GM11168 (cell line): Measurements from ENCODE around the gene OSBPL10.
"Not testable (repeated sequence)": the region's sequence is repeated elsewhere in the genome, so short reads cannot be mapped to it uniquely, and the experiment has no call there.

Experiments used
- in situ Hi-C: fragments of 300-500 bp; cut with MboI; formaldehyde crosslinking; loops from one replicate; pipeline ENCODE4 v1.12.0; 2022; ENCODE audit warnings: low sequenced_read_pairs; ENCODE audit not compliant: unreplicated experiment

OSBPL10 gene

GRCh38 chr3:31785734-31786133, 195.3 kb downstream of the OSBPL10 start:
- in situ Hi-C loops = no loop called here

GRCh38 chr3:31785286-31785685, 195.8 kb downstream of the OSBPL10 start:
- in situ Hi-C loops = no loop called here

GRCh38 chr3:31783851-31784250, 197.2 kb downstream of the OSBPL10 start:
- in situ Hi-C loops = not testable (repeated sequence)

GRCh38 chr3:31782306-31782705, 198.8 kb downstream of the OSBPL10 start:
- in situ Hi-C loops = not testable (repeated sequence)

- in situ Hi-C loops = no loop called here
Observed at GRCh38 chr3:31779514-31779913, 201.5 kb downstream of the OSBPL10 start.

GRCh38 chr3:31777887-31778286, 203.2 kb downstream of the OSBPL10 start:
- in situ Hi-C loops = no loop called here

- in situ Hi-C loops = no loop called here
Observed at GRCh38 chr3:31777092-31777491, 204.0 kb downstream of the OSBPL10 start.

- in situ Hi-C loops = no loop called here
Observed at GRCh38 chr3:31776016-31776415, 205.0 kb downstream of the OSBPL10 start.

- in situ Hi-C loops = no loop called here
Observed at GRCh38 chr3:31775383-31775782, 205.7 kb downstream of the OSBPL10 start.

GRCh38 chr3:31772758-31773473, 208.1 kb downstream of the OSBPL10 start:
- in situ Hi-C loops = loop anchor here (25.0 kb wide), 1 partner anchor 986 kb away; no protein-coding TSS in a partner anchor

- in situ Hi-C loops = loop anchor here (25.0 kb wide), 1 partner anchor 985 kb away; no protein-coding TSS in a partner anchor
Observed at GRCh38 chr3:31772272-31772671, 208.8 kb downstream of the OSBPL10 start.

GRCh38 chr3:31770822-31771326, 210.2 kb downstream of the OSBPL10 start:
- in situ Hi-C loops = loop anchor here (25.0 kb wide), 1 partner anchor 984 kb away; no protein-coding TSS in a partner anchor

GRCh38 chr3:31768479-31769125, 212.5 kb downstream of the OSBPL10 start:
- in situ Hi-C loops = loop anchor here (25.0 kb wide), 1 partner anchor 981 kb away; no protein-coding TSS in a partner anchor

GRCh38 chr3:31767920-31768319, 213.1 kb downstream of the OSBPL10 start:
- in situ Hi-C loops = loop anchor here (25.0 kb wide), 1 partner anchor 981 kb away; no protein-coding TSS in a partner anchor

GRCh38 chr3:31766669-31767068, 214.4 kb downstream of the OSBPL10 start:
- in situ Hi-C loops = loop anchor here (25.0 kb wide), 1 partner anchor 979 kb away; no protein-coding TSS in a partner anchor

- in situ Hi-C loops = loop anchor here (25.0 kb wide), 1 partner anchor 979 kb away; no protein-coding TSS in a partner anchor
Observed at GRCh38 chr3:31765871-31766270, 215.2 kb downstream of the OSBPL10 start.

- in situ Hi-C loops = loop anchor here (25.0 kb wide), 1 partner anchor 976 kb away; no protein-coding TSS in a partner anchor
Observed at GRCh38 chr3:31763731-31764130, 217.3 kb downstream of the OSBPL10 start.

- in situ Hi-C loops = loop anchor here (25.0 kb wide), 1 partner anchor 976 kb away; no protein-coding TSS in a partner anchor
Observed at GRCh38 chr3:31762888-31763351, 218.1 kb downstream of the OSBPL10 start.

GRCh38 chr3:31762097-31762764, 218.8 kb downstream of the OSBPL10 start:
- in situ Hi-C loops = loop anchor here (25.0 kb wide), 1 partner anchor 975 kb away; no protein-coding TSS in a partner anchor

GRCh38 chr3:31760654-31761053, 220.4 kb downstream of the OSBPL10 start:
- in situ Hi-C loops = loop anchor here (25.0 kb wide), 1 partner anchor 973 kb away; no protein-coding TSS in a partner anchor
